Measurements from ENCODE around the gene STK10. TPM values are rescaled to one million over a fixed set of nuclear protein-coding genes. Genes with fewer than 3 reads are reported as not detected.

Gene STK10
- total RNA-seq, 4 donors from 2014 or later, result 14.1 to 30.4 (median 19.4) TPM

- WGBS, 2 donors (ENCODE audit: low coverage in 1 of 2), result 70% methylated on average over 3 of the region's 10 CpGs; no CpG with 5 or more reads in 1 of the 2 donors
Observed at GRCh38 chr5:172093559-172093958, 94.5 kb downstream of the STK10 start.

GRCh38 chr5:172091956-172092732, 95.9 kb downstream of the STK10 start:
- Histone ChIP-seq H3K4me3 (no peak overlapping the region), H3K9me3 (no peaks in the 10 kb centered on the region), H3K27me3 (no peaks in the 10 kb centered on the region), H3K4me1 (peaks cover 0 to 7% (median 0%) of the 10 kb centered on the region in 3 donors), H3K36me3 (peaks cover 0 to 55% of the 10 kb centered on the region in 2 donors), H3K27ac (no peak overlapping the region)
- WGBS, 2 donors (ENCODE audit: low coverage in 1 of 2), result 88 to 91% methylated on average over 5 to 13 of the region's 17 CpGs
- no peak for TF ChIP-seq POLR2AphosphoS5 (IDR thresholded peaks at IDR 0.05)
- TF ChIP-seq EP300 (IDR thresholded peaks at IDR 0.05), result no peak
- TF ChIP-seq, protein P1, sequence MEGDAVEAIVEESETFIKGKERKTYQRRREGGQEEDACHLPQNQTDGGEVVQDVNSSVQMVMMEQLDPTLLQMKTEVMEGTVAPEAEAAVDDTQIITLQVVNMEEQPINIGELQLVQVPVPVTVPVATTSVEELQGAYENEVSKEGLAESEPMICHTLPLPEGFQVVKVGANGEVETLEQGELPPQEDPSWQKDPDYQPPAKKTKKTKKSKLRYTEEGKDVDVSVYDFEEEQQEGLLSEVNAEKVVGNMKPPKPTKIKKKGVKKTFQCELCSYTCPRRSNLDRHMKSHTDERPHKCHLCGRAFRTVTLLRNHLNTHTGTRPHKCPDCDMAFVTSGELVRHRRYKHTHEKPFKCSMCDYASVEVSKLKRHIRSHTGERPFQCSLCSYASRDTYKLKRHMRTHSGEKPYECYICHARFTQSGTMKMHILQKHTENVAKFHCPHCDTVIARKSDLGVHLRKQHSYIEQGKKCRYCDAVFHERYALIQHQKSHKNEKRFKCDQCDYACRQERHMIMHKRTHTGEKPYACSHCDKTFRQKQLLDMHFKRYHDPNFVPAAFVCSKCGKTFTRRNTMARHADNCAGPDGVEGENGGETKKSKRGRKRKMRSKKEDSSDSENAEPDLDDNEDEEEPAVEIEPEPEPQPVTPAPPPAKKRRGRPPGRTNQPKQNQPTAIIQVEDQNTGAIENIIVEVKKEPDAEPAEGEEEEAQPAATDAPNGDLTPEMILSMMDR (IDR thresholded peaks at IDR 0.05), result no peak
- no peak for TF ChIP-seq POLR2A (IDR thresholded peaks at IDR 0.05)
- ATAC-seq, result no peak

More at GRCh38 chr5:172093559-172093958, 94.5 kb downstream of the STK10 start:
- ATAC-seq, result no peak
- no peak overlapping the region for H3K4me3 ChIP-seq
- no peaks in the 10 kb centered on the region for H3K9me3 ChIP-seq
- TF ChIP-seq EP300 (IDR thresholded peaks at IDR 0.05), result no peak
- TF ChIP-seq POLR2A (IDR thresholded peaks at IDR 0.05), result no peak
- no peak for TF ChIP-seq POLR2AphosphoS5 (IDR thresholded peaks at IDR 0.05)
- TF ChIP-seq, protein P1 (IDR thresholded peaks at IDR 0.05), result no peak
- peaks cover 0 to 14% (median 0%) of the 10 kb centered on the region in 3 donors for H3K4me1 ChIP-seq
- H3K27ac ChIP-seq, result no peak overlapping the region
- H3K27me3 ChIP-seq, result no peaks in the 10 kb centered on the region
- peaks cover 0 to 51% of the 10 kb centered on the region in 2 donors for H3K36me3 ChIP-seq

GRCh38 chr5:172090976-172091547, 97.0 kb downstream of the STK10 start:
- H3K4me3 ChIP-seq, result no peak overlapping the region
- WGBS, 2 donors (ENCODE audit: low coverage in 1 of 2), result 83 to 84% methylated on average over 7 to 9 of the region's 10 CpGs
- no peak for ATAC-seq
- no peak for TF ChIP-seq POLR2A (IDR thresholded peaks at IDR 0.05)
- no peak for TF ChIP-seq POLR2AphosphoS5 (IDR thresholded peaks at IDR 0.05)
- no peak overlapping the region for H3K27ac ChIP-seq
- H3K36me3 ChIP-seq, result peaks cover 0 to 55% of the 10 kb centered on the region in 2 donors
- no peaks in the 10 kb centered on the region for H3K4me1 ChIP-seq
- H3K9me3 ChIP-seq, result no peaks in the 10 kb centered on the region
- no peaks in the 10 kb centered on the region for H3K27me3 ChIP-seq

DNA sequence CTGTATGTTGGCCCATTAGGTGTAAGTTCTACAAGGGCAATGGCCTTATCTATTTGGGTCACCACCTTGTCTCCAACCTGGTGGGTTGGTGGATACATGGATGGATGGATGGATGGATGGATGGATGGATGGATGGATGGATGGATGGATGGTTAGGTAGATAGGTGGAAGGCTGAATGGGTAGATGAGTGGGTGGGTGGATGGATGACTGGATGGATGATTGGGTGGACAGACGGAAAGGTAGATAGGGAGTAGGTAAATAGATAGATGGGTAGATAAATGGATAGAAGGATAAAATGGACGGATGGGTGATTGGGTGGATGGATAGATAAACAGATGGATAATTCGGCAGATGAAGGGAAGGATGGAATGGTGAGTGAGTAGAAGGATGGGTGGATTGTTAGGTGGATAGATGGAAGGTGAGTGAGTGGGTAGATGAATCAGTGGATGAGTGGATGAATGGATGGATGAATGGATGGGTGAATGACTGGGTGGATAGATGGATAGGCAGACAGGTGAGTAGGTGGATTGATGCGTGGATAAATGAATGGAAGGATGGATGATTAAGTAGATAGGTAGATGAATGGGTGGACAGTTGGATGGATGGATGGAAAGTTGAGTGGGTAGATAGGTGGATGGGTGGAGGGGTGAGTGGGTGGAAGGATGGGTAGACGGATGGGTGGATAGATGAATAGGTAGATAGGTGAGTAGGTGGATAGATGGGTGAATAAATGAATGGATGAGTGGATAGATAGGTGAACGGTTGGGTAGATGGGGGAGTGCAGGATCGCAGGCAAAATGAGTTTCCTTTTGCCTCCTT, 98.5 kb downstream of the STK10 start:
- Histone ChIP-seq H3K36me3 (peaks cover 0 to 46% of the 10 kb centered on the region in 2 donors), H3K27ac (no peak overlapping the region), H3K9me3 (no peaks in the 10 kb centered on the region), H3K27me3 (no peaks in the 10 kb centered on the region), H3K4me1 (no peaks in the 10 kb centered on the region), H3K4me3 (no peak overlapping the region)
- TF ChIP-seq POLR2A (IDR thresholded peaks at IDR 0.05) (no peak), POLR2AphosphoS5 (IDR thresholded peaks at IDR 0.05) (no peak), EP300 (IDR thresholded peaks at IDR 0.05) (no peak)
- TF ChIP-seq, protein P1 (IDR thresholded peaks at IDR 0.05), result no peak
- 88 to 95% methylated on average over 6 to 7 of the region's 7 CpGs for WGBS, 2 donors (ENCODE audit: low coverage in 1 of 2)
- no peak for ATAC-seq

DNA sequence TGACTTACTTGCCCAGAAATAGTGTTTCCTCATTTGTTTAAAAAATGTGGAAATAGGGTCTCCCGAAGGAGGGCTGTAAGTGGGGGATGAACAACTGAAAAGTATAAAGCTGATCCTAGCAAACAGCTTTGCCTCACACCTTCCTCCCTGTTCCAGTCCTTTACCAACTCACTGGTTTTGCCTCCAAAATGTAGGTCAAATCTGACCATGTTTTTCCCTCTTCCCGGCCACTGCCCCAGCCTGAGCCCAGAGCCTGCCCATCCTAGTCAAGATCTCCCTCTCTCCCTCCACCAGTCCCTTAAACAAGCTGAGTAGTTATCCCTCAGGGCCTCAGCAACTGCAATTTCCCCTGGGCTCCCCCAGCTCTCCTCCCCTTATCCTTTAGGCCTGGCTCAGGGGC, 99.2 kb downstream of the STK10 start:
- 95% methylated on average over 2 of the region's 2 CpGs; no CpG with 5 or more reads in 1 of the 2 donors for WGBS, 2 donors (ENCODE audit: low coverage in 1 of 2)
- Histone ChIP-seq H3K4me3 (no peak overlapping the region), H3K36me3 (peaks cover 0 to 42% of the 10 kb centered on the region in 2 donors), H3K9me3 (no peaks in the 10 kb centered on the region), H3K4me1 (no peaks in the 10 kb centered on the region), H3K27ac (no peak overlapping the region), H3K27me3 (no peaks in the 10 kb centered on the region)
- ATAC-seq, result no peak
- TF ChIP-seq EP300 (IDR thresholded peaks at IDR 0.05) (no peak), POLR2AphosphoS5 (IDR thresholded peaks at IDR 0.05) (no peak), POLR2A (IDR thresholded peaks at IDR 0.05) (no peak)
- TF ChIP-seq, protein P1 (IDR thresholded peaks at IDR 0.05), result no peak
